SK-N-SH (cell line): ENCODE measurements around the gene PPP3CA. TPM values are rescaled to one million over a fixed set of nuclear protein-coding genes. Genes with fewer than 3 reads are reported as not detected.

ENCODE experiments used
- CTCF ChIA-PET: fragments of 300-600, 350-600 bp; formaldehyde crosslinking; extraction: SDS; loops from one replicate; lab custom pipeline; 2021; lab: Yijun Ruan, JAX
- POLR2A ChIA-PET: fragments of 350-600 bp; sonication (Branson Sonifier 250); formaldehyde crosslinking; extraction: SDS; loops from one replicate; lab custom pipeline; 2020; ENCODE audit warnings: antibody characterized with exemption, inconsistent platforms; lab: Yijun Ruan, JAX
- DNase-seq: peaks from one replicate; pipeline ENCODE4 v3.0.0; 2012
- H2AFZ ChIP-seq: fragments of 200-600 bp; sonication (generic); 2 replicates; pipeline ENCODE4 v1.8.1; 2016; ENCODE audit warnings: antibody characterized with exemption, mild to moderate bottlenecking, low read depth
- H3F3A ChIP-seq: fragments of 200-600 bp; sonication (generic); replicated peaks from 2 replicates; pipeline ENCODE3; 2016; ENCODE audit warnings: antibody characterized with exemption, mild to moderate bottlenecking; ENCODE audit not compliant: insufficient read depth
- H3K27ac ChIP-seq, 2 experiments: fragments of 200-500 bp in 1 of 2; fragments of 200-600 bp in 1 of 2; sonication (Bioruptor generic) in 1 of 2; sonication (generic), shearing (Covaris generic) in 1 of 2; 2 replicates each; pipeline versions ENCODE4 v1.5.1 to v1.6.1; 2014 to 2016; ENCODE audit warnings: low read depth in 2 of 2, inconsistent platforms in 1 of 2, low read length in 1 of 2, mild to moderate bottlenecking in 1 of 2, mixed read lengths in 1 of 2
- H3K27me3 ChIP-seq: fragments of 200-600 bp; sonication (generic), shearing (Covaris generic); 2 replicates; pipeline ENCODE4 v1.6.1; 2016; ENCODE audit warnings: mixed run types; ENCODE audit not compliant: insufficient read depth
- H3K36me3 ChIP-seq, 2 experiments: fragments of 200-500 bp in 1 of 2; fragments of 200-600 bp in 1 of 2; sonication (Bioruptor generic) in 1 of 2; sonication (generic) in 1 of 2; replicated peaks in 1 of 2; 2 replicates each; pipeline versions ENCODE3 to v1.5.1; 2014 to 2016; ENCODE audit warnings: low read length in 1 of 2, mild to moderate bottlenecking in 1 of 2; ENCODE audit not compliant: insufficient read depth in 2 of 2, control insufficient read depth in 1 of 2
- H3K4me1 ChIP-seq, 2 experiments: fragments of 200-500 bp in 1 of 2; fragments of 200-600 bp in 1 of 2; sonication (Bioruptor generic) in 1 of 2; sonication (generic), shearing (Covaris generic) in 1 of 2; 2 replicates each; pipeline versions ENCODE4 v1.5.1 to v1.6.1; 2014 to 2016; ENCODE audit warnings: low read depth in 1 of 2, low read length in 1 of 2, mixed run types in 1 of 2; ENCODE audit not compliant: insufficient read depth in 2 of 2, control insufficient read depth in 1 of 2
- H3K4me2 ChIP-seq: fragments of 200-600 bp; sonication (generic), shearing (Covaris generic); 2 replicates; pipeline ENCODE4 v1.6.1; 2017; ENCODE audit warnings: mixed run types
- H3K4me3 ChIP-seq, 2 experiments: fragments of 200-500 bp in 1 of 2; fragments of 200-600 bp in 1 of 2; sonication (Bioruptor generic) in 1 of 2; sonication (generic), shearing (Covaris generic) in 1 of 2; 2 replicates each; pipeline versions ENCODE4 v1.5.1 to v1.8.1; 2014 to 2016; ENCODE audit warnings: low read depth in 2 of 2, inconsistent platforms in 1 of 2, low read length in 1 of 2, mild to moderate bottlenecking in 1 of 2, mixed read lengths in 1 of 2, moderate library complexity in 1 of 2
- H3K79me2 ChIP-seq: fragments of 200-600 bp; sonication (generic); 2 replicates; pipeline ENCODE4 v1.8.1; 2017; ENCODE audit warnings: mild to moderate bottlenecking; ENCODE audit not compliant: insufficient read depth
- H3K9ac ChIP-seq: fragments of 200-600 bp; sonication (generic); 2 replicates; pipeline ENCODE4 v1.6.1; 2017; ENCODE audit warnings: mixed run types
- H3K9me2 ChIP-seq: fragments of 200-600 bp; sonication (generic); 2 replicates; pipeline ENCODE4 v1.6.1; 2017; ENCODE audit warnings: mixed run types
- H3K9me3 ChIP-seq: fragments of 200-600 bp; sonication (generic); 2 replicates; pipeline ENCODE4 v1.6.1; 2017; ENCODE audit warnings: mixed run types, mild to moderate bottlenecking, moderate library complexity
- H4K20me1 ChIP-seq: fragments of 200-600 bp; sonication (generic); 2 replicates; pipeline ENCODE4 v1.6.1; 2017; ENCODE audit warnings: mild to moderate bottlenecking, mixed run types; ENCODE audit not compliant: insufficient read depth
- EZH2phosphoT487 ChIP-seq: fragments of 200-600 bp; sonication (generic); IDR thresholded peaks from 2 replicates; pipeline ENCODE4 v1.6.1; 2017; ENCODE audit warnings: low read depth, mixed run types, mild to moderate bottlenecking, antibody characterized with exemption, moderate library complexity, borderline replicate concordance
- FOSL2 ChIP-seq: IDR thresholded peaks from 2 replicates; pipeline ENCODE4 v1.4.0; 2012; ENCODE audit warnings: low read depth, mild to moderate bottlenecking, moderate library complexity, borderline replicate concordance
- GABPA ChIP-seq: IDR thresholded peaks from 2 replicates; pipeline ENCODE4 v1.4.0; 2012; ENCODE audit warnings: low read depth, mild to moderate bottlenecking
- GATA2 ChIP-seq: sonication (generic); formaldehyde crosslinking; IDR thresholded peaks from 2 replicates; pipeline ENCODE4 v1.5.0; 2020; ENCODE audit warnings: mild to moderate bottlenecking, missing genetic modification reagents
- JUND ChIP-seq: IDR thresholded peaks from 2 replicates; pipeline ENCODE4 v1.4.0; 2012
- MEF2A ChIP-seq: IDR thresholded peaks from 2 replicates; pipeline ENCODE4 v1.4.0; 2012; ENCODE audit warnings: low read depth, borderline replicate concordance
- NRF1 ChIP-seq: IDR thresholded peaks from 2 replicates; pipeline ENCODE4 v1.6.1; 2012; ENCODE audit warnings: low read depth, mild to moderate bottlenecking, low read length
- RAD21 ChIP-seq: IDR thresholded peaks from 2 replicates; pipeline ENCODE4 v1.6.1; 2012; ENCODE audit warnings: mild to moderate bottlenecking, low read length
- RCOR1 ChIP-seq: fragments of 150-350 bp; IDR thresholded peaks from 2 replicates; pipeline ENCODE4 v1.6.1; 2017; ENCODE audit warnings: antibody characterized with exemption, low read length
- SMC3 ChIP-seq: IDR thresholded peaks from 2 replicates; pipeline ENCODE4 v1.6.1; 2012; ENCODE audit warnings: low read depth, low read length, improper control_type of control experiment
- TAF1 ChIP-seq: IDR thresholded peaks from 2 replicates; pipeline ENCODE4 v1.6.1; 2012; ENCODE audit warnings: low read depth, mild to moderate bottlenecking, low read length, moderate library complexity, borderline replicate concordance
- WGBS: methylation state at CpG from one replicate; pipeline ENCODE4 v1.1.6; 2017; ENCODE audit warnings: low lambda C conversion rate; 5-methylcytosine and 5-hydroxymethylcytosine counted together
- polyA plus RNA-seq, 3 experiments: library from polyadenylated mRNA; depleted of rRNA; stranded (reverse); fragments of >200 nt; gene quantifications; 2 replicates each; pipeline ENCODE4 v1.2.3, GENCODE V29; 2012
- TF ChIP-seq, protein P1 (sequence below): fragments of 200-600 bp; sonication (generic); IDR thresholded peaks from 2 replicates; pipeline ENCODE4 v1.6.1; 2017; ENCODE audit warnings: antibody characterized with exemption, mild to moderate bottlenecking, moderate library complexity
- TF ChIP-seq, protein P2 (sequence below): IDR thresholded peaks from 2 replicates; pipeline ENCODE4 v1.4.0; 2012; ENCODE audit warnings: low read depth
- TF ChIP-seq, protein P3 (sequence below): IDR thresholded peaks from 2 replicates; pipeline ENCODE4; 2012
- TF ChIP-seq, protein P4 (sequence below): fragments of 150-350 bp; IDR thresholded peaks from 2 replicates; pipeline ENCODE4 v1.6.1; 2016; ENCODE audit warnings: mild to moderate bottlenecking, low read depth, low read length
- TF ChIP-seq, protein P5 (sequence below): IDR thresholded peaks from 2 replicates; pipeline ENCODE4 v1.4.0; 2012; ENCODE audit warnings: low read depth, borderline replicate concordance

The PPP3CA gene
- polyA plus RNA-seq, 1 of the 3 experiments (the other 2 are of a cell fraction): 10.7 TPM

DNA sequence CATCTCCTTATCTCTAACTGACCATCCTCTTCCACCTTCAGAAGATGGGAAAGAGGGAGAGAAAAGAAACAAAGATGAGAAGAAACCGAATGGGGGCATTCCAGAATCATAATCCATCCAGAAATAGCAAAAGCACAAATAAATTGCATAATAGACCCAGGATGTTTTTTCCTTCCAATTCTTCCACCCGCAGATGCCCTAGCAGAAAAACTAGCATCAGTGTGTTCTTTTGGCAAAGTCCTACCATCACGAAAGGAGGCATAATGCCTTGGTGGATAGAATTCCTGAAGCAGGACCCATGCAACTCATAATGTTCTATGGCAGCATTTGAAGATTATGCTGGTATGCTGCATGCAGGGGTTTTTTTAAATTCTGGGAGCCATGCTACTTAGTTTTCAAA is 279.2 kb downstream of the PPP3CA start:
- Histone ChIP-seq H3K9me2 (no peaks in the 10 kb centered on the region), H3K27ac (no peak overlapping the region), H3F3A (no peaks in the 10 kb centered on the region), H3K4me3 (no peak overlapping the region), H4K20me1 (no peaks in the 10 kb centered on the region), H3K4me1 (no peaks in the 10 kb centered on the region; a peak in 1 of 4 replicates), H3K36me3 (peaks cover 4 to 9% of the 10 kb centered on the region in 2 experiments), H3K27me3 (no peaks in the 10 kb centered on the region), H3K9me3 (no peaks in the 10 kb centered on the region), H2AFZ (no peak overlapping the region), H3K4me2 (no peak overlapping the region), H3K9ac (no peak overlapping the region), H3K79me2 (no peaks in the 10 kb centered on the region)
- 96% methylated on average over 3 of the region's 3 CpGs for WGBS
- CTCF ChIA-PET: no interaction called here
- POLR2A ChIA-PET: no interaction called here
- DNase-seq: no peak
- no peak for TF ChIP-seq GATA2

DNA sequence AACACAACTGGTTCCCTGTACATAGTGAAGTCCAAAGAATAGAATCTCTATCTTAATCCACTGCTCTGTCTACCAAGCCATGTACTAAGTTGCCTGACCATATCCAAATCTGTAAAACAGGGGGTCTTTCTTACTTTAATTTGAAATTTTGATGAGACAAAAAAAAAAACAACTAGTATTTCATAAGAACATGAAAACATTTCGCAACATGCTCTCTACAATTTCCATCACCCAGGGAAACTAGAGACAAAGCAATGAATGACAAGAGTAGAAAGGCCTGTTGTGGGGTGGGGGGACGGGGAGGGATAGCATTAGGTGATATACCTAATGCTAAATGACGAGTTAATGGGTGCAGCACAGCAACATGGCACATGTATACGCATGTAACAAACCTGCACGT is 279.9 kb downstream of the PPP3CA start:
- Histone ChIP-seq H3K9me3 (no peaks in the 10 kb centered on the region), H3K4me2 (no peak overlapping the region), H3K9me2 (no peaks in the 10 kb centered on the region), H3F3A (no peaks in the 10 kb centered on the region), H3K4me1 (no peaks in the 10 kb centered on the region; a peak in 1 of 4 replicates), H3K36me3 (peaks cover 6 to 14% of the 10 kb centered on the region in 2 experiments), H3K9ac (no peak overlapping the region), H3K4me3 (no peak overlapping the region), H3K79me2 (no peaks in the 10 kb centered on the region), H3K27ac (no peak overlapping the region), H2AFZ (no peak overlapping the region), H3K27me3 (no peaks in the 10 kb centered on the region), H4K20me1 (no peaks in the 10 kb centered on the region)
- TF ChIP-seq GATA2 (no peak), TAF1 (no peak), RAD21 (no peak)
- TF ChIP-seq, protein P1, sequence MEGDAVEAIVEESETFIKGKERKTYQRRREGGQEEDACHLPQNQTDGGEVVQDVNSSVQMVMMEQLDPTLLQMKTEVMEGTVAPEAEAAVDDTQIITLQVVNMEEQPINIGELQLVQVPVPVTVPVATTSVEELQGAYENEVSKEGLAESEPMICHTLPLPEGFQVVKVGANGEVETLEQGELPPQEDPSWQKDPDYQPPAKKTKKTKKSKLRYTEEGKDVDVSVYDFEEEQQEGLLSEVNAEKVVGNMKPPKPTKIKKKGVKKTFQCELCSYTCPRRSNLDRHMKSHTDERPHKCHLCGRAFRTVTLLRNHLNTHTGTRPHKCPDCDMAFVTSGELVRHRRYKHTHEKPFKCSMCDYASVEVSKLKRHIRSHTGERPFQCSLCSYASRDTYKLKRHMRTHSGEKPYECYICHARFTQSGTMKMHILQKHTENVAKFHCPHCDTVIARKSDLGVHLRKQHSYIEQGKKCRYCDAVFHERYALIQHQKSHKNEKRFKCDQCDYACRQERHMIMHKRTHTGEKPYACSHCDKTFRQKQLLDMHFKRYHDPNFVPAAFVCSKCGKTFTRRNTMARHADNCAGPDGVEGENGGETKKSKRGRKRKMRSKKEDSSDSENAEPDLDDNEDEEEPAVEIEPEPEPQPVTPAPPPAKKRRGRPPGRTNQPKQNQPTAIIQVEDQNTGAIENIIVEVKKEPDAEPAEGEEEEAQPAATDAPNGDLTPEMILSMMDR: no peak
- TF ChIP-seq, protein P2, sequence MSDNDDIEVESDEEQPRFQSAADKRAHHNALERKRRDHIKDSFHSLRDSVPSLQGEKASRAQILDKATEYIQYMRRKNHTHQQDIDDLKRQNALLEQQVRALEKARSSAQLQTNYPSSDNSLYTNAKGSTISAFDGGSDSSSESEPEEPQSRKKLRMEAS: no peak
- CTCF ChIA-PET: no interaction called here
- POLR2A ChIA-PET: no interaction called here
- no peak for DNase-seq
- WGBS: 96% methylated on average over 5 of the region's 5 CpGs

DNA sequence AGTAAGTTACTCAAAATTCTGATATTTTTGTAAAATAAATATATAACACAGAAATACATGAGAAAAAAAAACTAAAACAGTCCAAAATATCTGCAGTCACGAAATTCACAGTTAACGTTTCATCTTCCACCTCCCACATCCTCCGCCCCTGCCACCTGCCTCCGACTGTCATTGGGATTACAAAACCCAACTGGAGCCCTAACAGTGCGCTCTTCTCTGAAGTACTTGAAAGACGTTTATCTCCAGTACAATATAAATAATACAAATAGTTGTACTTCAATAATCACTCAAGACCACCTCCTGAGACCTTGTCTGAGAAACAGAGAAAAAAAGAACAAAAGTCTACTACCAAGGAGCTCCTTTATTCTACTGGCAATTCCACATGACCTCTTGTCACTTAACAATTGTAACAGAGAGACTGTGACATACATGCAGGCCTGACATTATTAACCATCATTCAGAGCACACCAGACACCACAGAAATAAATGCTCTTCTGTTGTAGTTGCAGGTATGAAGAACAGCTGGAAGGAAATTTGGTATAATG is 280.6 kb downstream of the PPP3CA start:
- no peak for DNase-seq
- 97% methylated on average over 6 of the region's 6 CpGs for WGBS
- Histone ChIP-seq H3K27me3 (no peaks in the 10 kb centered on the region), H3K9me2 (no peaks in the 10 kb centered on the region), H3K4me2 (no peak overlapping the region), H4K20me1 (no peaks in the 10 kb centered on the region), H3K4me3 (no peak overlapping the region), H3K4me1 (no peaks in the 10 kb centered on the region; a peak in 1 of 4 replicates), H3K9me3 (no peaks in the 10 kb centered on the region), H3K79me2 (no peaks in the 10 kb centered on the region), H3K9ac (no peak overlapping the region), H3K27ac (no peak overlapping the region), H3F3A (no peaks in the 10 kb centered on the region), H2AFZ (no peak overlapping the region), H3K36me3 (peaks cover 6 to 17% of the 10 kb centered on the region in 2 experiments)
- POLR2A ChIA-PET: no interaction called here
- CTCF ChIA-PET: no interaction called here
- TF ChIP-seq FOSL2 (no peak), GATA2 (no peak), GABPA (no peak), RAD21 (no peak), RCOR1 (no peak), JUND (no peak), SMC3 (no peak), EZH2phosphoT487 (no peak), MEF2A (no peak), NRF1 (no peak)
- TF ChIP-seq, protein P3, sequence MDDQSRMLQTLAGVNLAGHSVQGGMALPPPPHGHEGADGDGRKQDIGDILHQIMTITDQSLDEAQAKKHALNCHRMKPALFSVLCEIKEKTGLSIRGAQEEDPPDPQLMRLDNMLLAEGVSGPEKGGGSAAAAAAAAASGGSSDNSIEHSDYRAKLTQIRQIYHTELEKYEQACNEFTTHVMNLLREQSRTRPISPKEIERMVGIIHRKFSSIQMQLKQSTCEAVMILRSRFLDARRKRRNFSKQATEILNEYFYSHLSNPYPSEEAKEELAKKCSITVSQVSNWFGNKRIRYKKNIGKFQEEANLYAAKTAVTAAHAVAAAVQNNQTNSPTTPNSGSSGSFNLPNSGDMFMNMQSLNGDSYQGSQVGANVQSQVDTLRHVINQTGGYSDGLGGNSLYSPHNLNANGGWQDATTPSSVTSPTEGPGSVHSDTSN: no peak
- TF ChIP-seq, protein P4, sequence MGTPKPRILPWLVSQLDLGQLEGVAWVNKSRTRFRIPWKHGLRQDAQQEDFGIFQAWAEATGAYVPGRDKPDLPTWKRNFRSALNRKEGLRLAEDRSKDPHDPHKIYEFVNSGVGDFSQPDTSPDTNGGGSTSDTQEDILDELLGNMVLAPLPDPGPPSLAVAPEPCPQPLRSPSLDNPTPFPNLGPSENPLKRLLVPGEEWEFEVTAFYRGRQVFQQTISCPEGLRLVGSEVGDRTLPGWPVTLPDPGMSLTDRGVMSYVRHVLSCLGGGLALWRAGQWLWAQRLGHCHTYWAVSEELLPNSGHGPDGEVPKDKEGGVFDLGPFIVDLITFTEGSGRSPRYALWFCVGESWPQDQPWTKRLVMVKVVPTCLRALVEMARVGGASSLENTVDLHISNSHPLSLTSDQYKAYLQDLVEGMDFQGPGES: no peak
- TF ChIP-seq, protein P5, sequence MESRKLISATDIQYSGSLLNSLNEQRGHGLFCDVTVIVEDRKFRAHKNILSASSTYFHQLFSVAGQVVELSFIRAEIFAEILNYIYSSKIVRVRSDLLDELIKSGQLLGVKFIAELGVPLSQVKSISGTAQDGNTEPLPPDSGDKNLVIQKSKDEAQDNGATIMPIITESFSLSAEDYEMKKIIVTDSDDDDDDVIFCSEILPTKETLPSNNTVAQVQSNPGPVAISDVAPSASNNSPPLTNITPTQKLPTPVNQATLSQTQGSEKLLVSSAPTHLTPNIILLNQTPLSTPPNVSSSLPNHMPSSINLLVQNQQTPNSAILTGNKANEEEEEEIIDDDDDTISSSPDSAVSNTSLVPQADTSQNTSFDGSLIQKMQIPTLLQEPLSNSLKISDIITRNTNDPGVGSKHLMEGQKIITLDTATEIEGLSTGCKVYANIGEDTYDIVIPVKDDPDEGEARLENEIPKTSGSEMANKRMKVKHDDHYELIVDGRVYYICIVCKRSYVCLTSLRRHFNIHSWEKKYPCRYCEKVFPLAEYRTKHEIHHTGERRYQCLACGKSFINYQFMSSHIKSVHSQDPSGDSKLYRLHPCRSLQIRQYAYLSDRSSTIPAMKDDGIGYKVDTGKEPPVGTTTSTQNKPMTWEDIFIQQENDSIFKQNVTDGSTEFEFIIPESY: no peak
